Activated naive CD8-positive, alpha-beta T cell (primary cell): Measurements from ENCODE around the gene CCDC51.
"Not testable (repeated sequence)": the region's sequence is repeated elsewhere in the genome, so short reads cannot be mapped to it uniquely, and the experiment has no call there.

Source experiments
- H3K27ac Mint-ChIP-seq: one replicate; pipeline ENCODE4 v1.8.0; 2021; ENCODE audit warnings: mixed read lengths
- H3K27me3 Mint-ChIP-seq: one replicate; pipeline ENCODE4 v1.8.0; 2021; ENCODE audit warnings: mixed read lengths
- H3K36me3 Mint-ChIP-seq: one replicate; pipeline ENCODE4 v1.8.0; 2021; ENCODE audit warnings: mixed read lengths
- H3K4me1 Mint-ChIP-seq: one replicate; pipeline ENCODE4 v1.8.0; 2021; ENCODE audit warnings: low read depth, mixed read lengths
- H3K4me3 Mint-ChIP-seq: one replicate; pipeline ENCODE4 v1.8.0; 2021; ENCODE audit warnings: mild to moderate bottlenecking, mixed read lengths
- H3K9me3 Mint-ChIP-seq: one replicate; pipeline ENCODE4 v1.8.0; 2021; ENCODE audit warnings: low read depth, mixed read lengths

Gene CCDC51

DNA sequence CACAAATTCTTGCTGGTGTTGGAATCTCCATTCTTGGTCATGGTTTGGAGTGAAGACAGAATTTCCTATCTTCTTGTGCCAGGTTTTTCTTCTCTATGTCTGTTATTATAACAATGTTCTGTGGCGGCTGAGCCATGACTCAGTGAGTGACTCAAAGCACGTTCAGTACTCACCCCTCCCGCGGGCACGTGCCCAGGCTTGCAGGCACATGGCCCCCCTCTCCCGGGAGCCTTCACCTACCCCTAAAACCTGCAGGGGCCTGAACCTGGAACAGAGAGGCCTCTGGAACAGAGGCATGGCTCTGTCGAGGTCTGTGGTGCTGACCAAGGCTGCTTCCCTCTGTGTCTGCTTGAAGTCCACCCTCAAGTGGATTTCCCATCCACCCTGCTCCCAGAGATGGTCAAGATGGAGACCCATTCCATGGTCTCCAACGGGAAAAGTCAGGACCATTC is 37.6 kb downstream of the CCDC51 start:
- Mint-ChIP-seq H3K27ac (no peak overlapping the region), H3K36me3 (no peaks in the 10 kb centered on the region), H3K9me3 (no peaks in the 10 kb centered on the region), H3K4me3 (no peak overlapping the region), H3K4me1 (no peaks in the 10 kb centered on the region), H3K27me3 (no peaks in the 10 kb centered on the region)

DNA sequence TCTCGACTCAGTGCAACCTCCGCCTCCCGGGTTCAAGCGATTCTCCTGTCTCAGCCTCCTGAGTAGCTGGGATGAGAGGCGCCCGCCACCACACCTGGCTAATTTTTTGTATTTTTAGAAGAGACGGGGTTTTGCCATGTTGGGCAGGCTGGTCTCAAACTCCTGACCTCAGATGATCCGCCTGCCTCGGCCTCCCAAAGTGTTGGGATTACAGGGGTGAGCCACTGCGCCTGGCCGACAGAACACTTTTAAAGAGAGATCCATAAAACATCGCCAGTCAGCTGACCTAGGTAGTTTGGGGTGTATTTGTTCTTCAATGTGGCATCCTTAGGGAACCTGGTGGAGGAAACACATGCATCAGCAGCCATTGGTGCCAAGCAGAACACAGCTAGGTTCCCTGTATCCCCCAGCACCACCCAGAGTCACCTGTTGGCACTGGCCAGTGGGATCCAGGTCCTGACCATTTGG is 38.5 kb downstream of the CCDC51 start:
- not testable (repeated sequence) for H3K27me3 Mint-ChIP-seq, H3K27ac Mint-ChIP-seq, H3K4me3 Mint-ChIP-seq, H3K36me3 Mint-ChIP-seq, H3K4me1 Mint-ChIP-seq, H3K9me3 Mint-ChIP-seq

DNA sequence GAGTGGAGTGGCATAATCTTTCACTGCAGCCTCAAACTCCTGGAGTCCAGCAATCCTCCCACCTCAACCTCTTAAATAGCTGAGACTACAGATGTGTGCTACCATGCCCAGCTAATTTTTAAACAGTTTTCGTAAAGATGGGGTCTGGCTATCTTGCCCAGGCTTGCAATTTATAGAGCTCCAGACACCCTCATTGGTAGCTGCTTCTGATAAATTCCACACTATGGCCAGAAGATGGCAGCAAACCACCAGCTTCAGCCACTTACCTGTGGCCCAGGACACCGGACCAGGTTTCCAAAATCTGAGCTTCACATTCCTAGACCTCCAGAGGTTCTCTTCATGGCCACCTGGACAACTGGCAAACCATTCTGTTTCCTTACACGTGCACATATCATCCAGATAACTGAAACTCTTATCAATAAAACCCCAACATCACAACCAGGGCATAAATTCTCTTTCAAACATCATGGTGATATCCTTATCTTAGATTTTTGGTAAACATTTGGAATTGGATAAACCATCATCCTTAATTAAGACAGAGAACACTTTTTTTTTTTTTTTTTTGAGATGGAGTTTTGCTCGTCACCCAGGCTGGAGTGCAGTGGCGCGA is 39.0 kb downstream of the CCDC51 start:
- Mint-ChIP-seq H3K36me3 (no peaks in the 10 kb centered on the region), H3K27ac (no peak overlapping the region)

DNA sequence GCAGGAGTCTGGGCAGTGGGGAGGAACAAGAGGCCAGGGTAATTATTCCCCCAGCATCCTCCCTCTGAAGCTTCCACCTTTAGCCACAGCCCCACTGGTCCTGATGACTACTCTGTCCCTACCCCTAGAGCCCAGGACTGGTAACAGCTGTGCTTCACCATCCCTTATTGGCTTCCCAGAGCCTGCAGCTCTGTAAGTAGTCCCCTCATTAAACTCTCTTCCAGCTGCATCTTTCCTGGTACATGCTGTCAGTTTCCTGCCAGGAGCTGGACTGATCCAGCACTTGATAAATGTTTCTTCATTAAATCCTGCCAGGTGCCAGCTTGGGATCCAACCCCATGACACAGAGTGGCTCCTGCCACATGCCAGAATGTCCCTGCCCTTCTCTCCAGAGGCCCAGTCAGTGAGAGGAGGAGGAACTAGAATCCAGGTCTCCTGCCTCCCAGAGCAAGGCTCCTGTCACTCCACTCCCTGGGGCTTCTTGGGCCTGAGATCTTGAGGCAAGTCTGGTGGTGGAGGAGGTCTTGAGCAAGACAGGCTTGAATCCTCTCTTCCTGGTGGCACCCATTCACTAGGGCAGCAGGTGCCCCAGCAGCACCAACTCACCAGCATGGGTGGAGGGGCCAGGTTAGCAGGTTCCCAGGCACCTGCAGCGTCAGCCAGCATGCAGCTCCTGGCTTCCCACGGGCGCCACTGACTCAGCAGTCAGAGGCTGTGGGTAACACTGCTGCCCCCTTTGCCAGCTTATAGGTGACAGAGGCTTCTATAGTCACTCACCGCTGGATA is 40.3 kb downstream of the CCDC51 start:
- Mint-ChIP-seq H3K27me3 (peaks cover 3% of the 10 kb centered on the region), H3K36me3 (peaks cover 2% of the 10 kb centered on the region), H3K9me3 (no peaks in the 10 kb centered on the region), H3K27ac (no peak overlapping the region), H3K4me1 (no peaks in the 10 kb centered on the region), H3K4me3 (no peak overlapping the region)

More for the DNA sequence above, 39.0 kb downstream of the CCDC51 start:
- Mint-ChIP-seq H3K27me3 (peaks cover under 1% of the 10 kb centered on the region), H3K4me3 (no peak overlapping the region), H3K4me1 (no peaks in the 10 kb centered on the region), H3K9me3 (no peaks in the 10 kb centered on the region)

DNA sequence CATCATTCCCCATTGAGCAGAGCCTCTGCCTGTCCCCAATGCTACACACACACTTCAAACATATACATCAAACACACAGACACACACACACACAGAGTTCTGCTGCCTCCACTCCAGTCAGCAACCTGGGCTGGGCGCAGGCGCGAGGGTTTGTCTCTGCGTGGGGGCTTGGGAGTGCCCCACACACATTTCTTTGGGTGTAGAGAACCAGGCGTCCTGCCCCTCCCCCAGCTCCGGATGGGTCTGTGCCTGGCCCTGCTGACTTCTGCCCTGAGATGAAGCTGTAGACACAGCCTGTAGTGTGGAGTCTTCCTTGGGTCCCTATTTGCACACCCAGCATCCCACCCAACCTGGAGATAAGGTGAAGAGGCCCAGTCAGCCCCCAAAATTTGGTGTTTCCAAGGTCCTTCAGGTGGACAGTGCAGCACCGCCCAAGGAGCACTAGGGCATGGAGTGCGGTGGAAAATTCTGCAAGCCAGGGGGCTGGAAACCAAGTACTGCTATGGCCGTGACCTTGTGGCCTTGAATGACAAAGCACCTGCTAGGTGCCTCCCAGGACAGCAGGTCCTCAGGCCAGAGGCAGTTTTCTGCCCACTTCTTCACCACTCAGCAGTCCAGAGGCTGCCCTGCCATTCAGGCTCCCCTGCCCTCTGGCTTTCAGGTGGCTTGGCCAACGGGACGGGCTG is 41.1 kb downstream of the CCDC51 start:
- peaks cover 3% of the 10 kb centered on the region for H3K27me3 Mint-ChIP-seq
- H3K27ac Mint-ChIP-seq: no peak overlapping the region
- no peaks in the 10 kb centered on the region for H3K9me3 Mint-ChIP-seq
- no peaks in the 10 kb centered on the region for H3K4me1 Mint-ChIP-seq
- H3K4me3 Mint-ChIP-seq: no peak overlapping the region
- peaks cover 2% of the 10 kb centered on the region for H3K36me3 Mint-ChIP-seq

DNA sequence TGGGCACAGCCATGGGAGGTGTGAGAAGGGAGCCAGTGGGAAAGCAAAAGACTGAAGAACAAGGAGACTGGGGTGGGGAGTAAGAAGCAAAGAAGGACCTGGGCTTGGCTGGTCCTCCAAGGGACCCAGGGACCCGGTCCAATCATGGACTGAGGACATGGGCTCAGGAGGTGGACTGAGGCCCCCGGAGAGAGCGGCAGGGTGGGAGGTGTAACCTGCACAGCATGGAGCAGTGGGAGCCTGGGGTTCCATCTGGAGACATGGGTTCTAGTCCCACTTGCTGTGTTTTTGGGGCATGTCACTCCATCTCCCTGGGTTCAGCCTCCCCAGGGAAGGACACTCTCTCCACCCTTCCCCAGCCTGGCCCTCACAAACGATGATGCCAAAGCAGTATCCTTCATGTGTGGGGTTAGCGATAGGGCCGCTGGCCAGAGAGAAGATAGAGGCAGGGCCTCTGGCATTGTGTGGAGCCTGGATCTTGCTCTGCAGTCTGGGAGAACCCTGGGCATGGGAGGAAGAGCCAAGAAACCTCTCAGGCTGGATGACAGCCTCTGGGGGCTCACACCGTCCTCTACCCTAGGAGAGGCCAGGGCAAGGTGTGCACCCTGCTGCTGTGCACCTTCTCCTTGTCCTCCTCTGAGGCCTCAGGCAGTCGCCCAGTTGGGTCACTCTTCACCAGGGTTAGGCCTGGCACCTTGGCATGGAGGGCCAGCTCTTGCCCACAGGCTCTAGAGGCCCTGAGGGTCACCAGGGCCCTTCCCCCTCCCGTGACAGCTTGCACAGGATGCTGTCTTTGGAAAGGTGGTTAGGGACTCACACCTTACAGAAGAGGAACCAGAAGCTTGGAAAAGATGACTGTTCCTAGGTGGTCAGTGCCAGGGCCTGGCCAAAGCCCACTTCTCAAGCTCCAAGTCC is 41.9 kb downstream of the CCDC51 start:
- Mint-ChIP-seq H3K4me1 (no peaks in the 10 kb centered on the region), H3K36me3 (peaks cover 2% of the 10 kb centered on the region), H3K27ac (no peak overlapping the region), H3K4me3 (no peak overlapping the region), H3K9me3 (no peaks in the 10 kb centered on the region), H3K27me3 (peaks cover 5% of the 10 kb centered on the region)

DNA sequence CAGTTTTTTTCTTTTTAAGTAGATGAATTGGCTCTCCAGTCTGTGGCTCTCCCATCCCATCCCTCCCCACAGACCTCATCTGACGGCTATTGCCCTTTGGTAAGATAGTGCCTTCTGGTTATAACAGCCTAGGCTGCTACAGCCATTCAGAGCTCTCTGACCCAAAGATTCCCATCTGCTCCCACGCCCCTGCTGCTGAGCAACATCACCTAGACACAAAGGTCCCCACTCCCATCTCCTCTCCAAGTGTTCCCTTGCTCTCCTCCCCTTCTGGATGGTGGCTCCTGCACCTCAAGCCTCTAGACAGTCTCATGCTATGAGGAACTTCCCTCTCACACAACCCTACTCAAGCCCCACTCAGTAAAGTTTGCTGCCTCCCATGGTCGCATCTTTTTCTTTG is 44.2 kb downstream of the CCDC51 start:
- no peak overlapping the region for H3K27ac Mint-ChIP-seq
- H3K36me3 Mint-ChIP-seq: peaks cover 2% of the 10 kb centered on the region
- no peak overlapping the region for H3K4me3 Mint-ChIP-seq
- H3K9me3 Mint-ChIP-seq: no peaks in the 10 kb centered on the region
- peaks cover 9% of the 10 kb centered on the region for H3K27me3 Mint-ChIP-seq
- no peaks in the 10 kb centered on the region for H3K4me1 Mint-ChIP-seq

DNA sequence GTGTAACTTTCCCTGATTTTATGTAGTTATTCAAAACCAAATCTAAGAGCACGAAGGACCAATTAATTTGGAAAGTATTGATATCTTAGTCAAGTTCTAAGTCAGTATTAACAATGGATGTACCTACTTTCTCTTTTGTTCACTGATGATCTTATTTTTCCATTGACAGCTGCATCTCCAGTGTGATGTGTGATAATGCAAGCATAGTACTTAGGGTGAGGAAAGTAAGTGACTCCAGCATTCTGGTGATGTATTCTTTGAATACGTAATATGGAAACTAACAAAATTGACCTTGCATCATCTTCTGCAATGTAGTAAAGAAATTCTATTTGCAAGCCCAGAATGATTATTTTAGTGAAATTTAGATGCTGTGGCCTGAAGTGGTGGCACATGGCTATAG is 45.5 kb downstream of the CCDC51 start:
- Mint-ChIP-seq H3K4me3 (no peak overlapping the region), H3K27ac (no peak overlapping the region), H3K36me3 (peaks cover 2% of the 10 kb centered on the region), H3K27me3 (peaks cover 9% of the 10 kb centered on the region), H3K9me3 (no peaks in the 10 kb centered on the region), H3K4me1 (no peaks in the 10 kb centered on the region)

DNA sequence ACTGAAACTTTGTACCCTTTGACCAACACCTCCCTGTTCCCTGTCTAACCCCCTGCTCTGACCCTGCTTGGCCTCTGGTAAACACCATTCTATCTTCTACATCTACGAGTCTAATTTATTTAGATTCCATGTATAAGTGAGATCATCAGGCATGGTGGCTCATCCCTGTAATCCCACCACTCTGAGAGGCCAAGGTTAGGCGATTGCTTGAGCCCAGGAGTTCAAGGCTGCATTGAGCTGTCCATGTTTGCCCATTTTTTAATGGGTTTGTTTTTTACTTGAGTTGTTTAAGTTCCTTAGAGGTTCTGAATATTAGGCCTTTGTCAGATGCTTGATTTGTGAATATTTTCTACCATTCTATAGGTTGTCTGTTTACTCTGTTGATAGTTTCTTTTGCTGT is 51.0 kb downstream of the CCDC51 start:
- Mint-ChIP-seq H3K4me1 (no peaks in the 10 kb centered on the region), H3K4me3 (no peak overlapping the region), H3K9me3 (no peaks in the 10 kb centered on the region), H3K27me3 (peaks cover 6% of the 10 kb centered on the region), H3K36me3 (peaks cover 2% of the 10 kb centered on the region), H3K27ac (no peak overlapping the region)

DNA sequence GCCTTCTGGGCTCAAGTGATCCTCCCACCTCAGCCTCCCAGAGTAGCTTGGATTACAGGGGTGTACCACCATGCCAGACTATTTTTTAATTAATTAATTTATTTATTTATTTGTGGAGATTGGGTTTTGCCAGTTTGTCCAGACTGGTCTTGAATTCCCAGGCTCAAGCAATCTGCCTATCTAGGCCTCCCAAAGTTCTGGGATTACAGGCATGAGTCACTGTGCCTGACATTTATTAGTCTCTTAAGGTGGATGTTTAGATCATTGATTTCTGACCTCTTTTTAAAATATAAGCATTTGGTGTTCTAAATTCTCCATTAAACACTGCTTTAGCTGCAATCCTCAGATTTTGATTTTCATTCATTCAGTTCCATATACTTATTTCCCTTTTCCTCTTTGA is 52.3 kb downstream of the CCDC51 start:
- H3K36me3 Mint-ChIP-seq: peaks cover 2% of the 10 kb centered on the region
- no peak overlapping the region for H3K27ac Mint-ChIP-seq
- H3K27me3 Mint-ChIP-seq: peaks cover 3% of the 10 kb centered on the region

More for the DNA sequence above, 52.3 kb downstream of the CCDC51 start:
- H3K4me3 Mint-ChIP-seq: no peak overlapping the region
- H3K9me3 Mint-ChIP-seq: no peaks in the 10 kb centered on the region
- no peaks in the 10 kb centered on the region for H3K4me1 Mint-ChIP-seq
